RPMI7951 (cell line): ENCODE results near the gene BAIAP2. TPM values are rescaled to one million over a fixed set of nuclear protein-coding genes. Genes with fewer than 3 reads are reported as not detected.

Experiments
- DNase-seq: peaks from one replicate; pipeline ENCODE4 v3.0.0-alpha.2; 2012; ENCODE audit warnings: low read depth
- total RNA-seq: library from RNA; depleted of rRNA; stranded (reverse); fragments of >200 nt; shearing (Covaris generic); gene quantifications from 2 replicates; pipeline ENCODE4 v1.2.3, GENCODE V29; 2014

The BAIAP2 gene
- total RNA-seq, 1 experiment from 2014 or later: 9.7 TPM

- DNase-seq: no peak
Measured at GRCh38 chr17:81124377-81124776, 89.4 kb downstream of the BAIAP2 start.

- peak; percentile 8 for DNase-seq
Measured at GRCh38 chr17:81125573-81126081, 90.7 kb downstream of the BAIAP2 start.

GRCh38 chr17:81126281-81127132 lies 91.6 kb downstream of the BAIAP2 start:
- DNase-seq: no peak

- DNase-seq: no peak
Measured at GRCh38 chr17:81127133-81127455, 92.1 kb downstream of the BAIAP2 start.

- no peak for DNase-seq
Measured at GRCh38 chr17:81127526-81128177, 92.7 kb downstream of the BAIAP2 start.

- DNase-seq: no peak
Measured at GRCh38 chr17:81128338-81128737, 93.4 kb downstream of the BAIAP2 start.

GRCh38 chr17:81128774-81129173 lies 93.8 kb downstream of the BAIAP2 start:
- DNase-seq: no peak

GRCh38 chr17:81129289-81129688 lies 94.3 kb downstream of the BAIAP2 start:
- DNase-seq: no peak

GRCh38 chr17:81129711-81130367 lies 94.9 kb downstream of the BAIAP2 start:
- no peak for DNase-seq

- no peak for DNase-seq
Measured at GRCh38 chr17:81130385-81131361, 95.7 kb downstream of the BAIAP2 start.

- DNase-seq: no peak
Measured at GRCh38 chr17:81131486-81132196, 96.7 kb downstream of the BAIAP2 start.

- no peak for DNase-seq
Measured at GRCh38 chr17:81132197-81132540, 97.2 kb downstream of the BAIAP2 start.

- DNase-seq: no peak
Measured at GRCh38 chr17:81132770-81133723, 98.1 kb downstream of the BAIAP2 start.

- no peak for DNase-seq
Measured at GRCh38 chr17:81134064-81134781, 99.3 kb downstream of the BAIAP2 start.

- no peak for DNase-seq
Measured at GRCh38 chr17:81135505-81136278, 100.7 kb downstream of the BAIAP2 start.

GRCh38 chr17:81136366-81136765 lies 101.4 kb downstream of the BAIAP2 start:
- no peak for DNase-seq

GRCh38 chr17:81137248-81137647 lies 102.3 kb downstream of the BAIAP2 start:
- DNase-seq: no peak

- no peak for DNase-seq
Measured at GRCh38 chr17:81138083-81138482, 103.1 kb downstream of the BAIAP2 start.
